ENCODE results near the gene ZNF22. TPM values are rescaled to one million over a fixed set of nuclear protein-coding genes. Genes with fewer than 3 reads are reported as not detected.
A peak's percentile ranks its signal among the peaks of the same experiment; 100 is the strongest.

Gene ZNF22
- total and polyA plus RNA-seq, 2 of the 8 experiments (the other 6 are each of a cell fraction or from before 2014, with no cell fraction given), result 18.2 to 45.2 TPM

DNA sequence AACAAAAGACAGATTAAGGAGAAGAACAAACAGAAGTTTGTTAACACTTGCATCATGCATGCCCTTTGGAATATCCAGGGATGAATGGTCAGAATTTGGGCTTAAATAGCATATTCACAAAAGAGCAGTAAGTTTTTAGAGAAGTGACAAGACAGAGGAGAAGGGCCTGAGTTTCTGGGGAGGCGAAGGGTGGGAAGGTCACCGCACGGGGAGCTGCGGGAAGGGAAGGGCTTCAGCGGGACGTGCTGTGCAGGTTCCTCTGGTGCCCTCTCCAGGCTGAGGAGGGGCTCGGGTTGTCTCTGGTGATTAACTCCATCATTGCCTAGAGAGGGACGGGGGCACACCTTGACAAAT lies 10.4 kb upstream of the ZNF22 start (continued):
- no peak for TF ChIP-seq CBX8 (IDR thresholded peaks at IDR 0.05; ENCODE audit: borderline replicate concordance, low read depth, low read length)
- no peak for TF ChIP-seq SIN3A (conservative IDR thresholded peaks at IDR 0.05 in 1 of 2, IDR thresholded peaks at IDR 0.05 in 1 of 2; ENCODE audit: low read depth in 1 of 2, low read length in 2 of 2)
- TF ChIP-seq KDM1A (IDR thresholded peaks at IDR 0.05; ENCODE audit: borderline replicate concordance, low read length), result peak; percentile 39; the same call in 1 of the 2 replicates
- no peak for TF ChIP-seq POLR2AphosphoS5 (IDR thresholded peaks at IDR 0.05; ENCODE audit: low read depth, low read length)
- no peak for TF ChIP-seq JUN (IDR thresholded peaks at IDR 0.05; ENCODE audit: low read depth, low read length)
- no peak for TF ChIP-seq CTBP2 (IDR thresholded peaks at IDR 0.05; ENCODE audit: borderline replicate concordance, insufficient read depth, insufficient read length, low read length)
- TF ChIP-seq CEBPB (IDR thresholded peaks at IDR 0.05; ENCODE audit: low read depth, low read length), result peak; percentile 68
- no peak for TF ChIP-seq TBP (IDR thresholded peaks at IDR 0.05; ENCODE audit: low read depth, low read length)
